Measurements from ENCODE around the gene TRIB2.

- TF ChIP-seq SIN3A (IDR thresholded peaks at IDR 0.05; ENCODE audit: borderline replicate concordance, low read depth, low read length) (no peak), POLR2AphosphoS5 (IDR thresholded peaks at IDR 0.05; ENCODE audit: low read depth, low read length) (no peak), TCF12 (IDR thresholded peaks at IDR 0.05) (no peak), TEAD4 (IDR thresholded peaks at IDR 0.05; ENCODE audit: borderline replicate concordance, insufficient read depth) (no peak), NRF1 (IDR thresholded peaks at IDR 0.05; ENCODE audit: low read depth, low read length) (no peak), YY1 (IDR thresholded peaks at IDR 0.05; ENCODE audit: low read depth) (no peak), RCOR1 (IDR thresholded peaks at IDR 0.05; ENCODE audit: low read length) (no peak), RFX5 (IDR thresholded peaks at IDR 0.05; ENCODE audit: low read length) (no peak), MAX (IDR thresholded peaks at IDR 0.05; ENCODE audit: low read depth) (no peak)
- TF ChIP-seq, protein P1, sequence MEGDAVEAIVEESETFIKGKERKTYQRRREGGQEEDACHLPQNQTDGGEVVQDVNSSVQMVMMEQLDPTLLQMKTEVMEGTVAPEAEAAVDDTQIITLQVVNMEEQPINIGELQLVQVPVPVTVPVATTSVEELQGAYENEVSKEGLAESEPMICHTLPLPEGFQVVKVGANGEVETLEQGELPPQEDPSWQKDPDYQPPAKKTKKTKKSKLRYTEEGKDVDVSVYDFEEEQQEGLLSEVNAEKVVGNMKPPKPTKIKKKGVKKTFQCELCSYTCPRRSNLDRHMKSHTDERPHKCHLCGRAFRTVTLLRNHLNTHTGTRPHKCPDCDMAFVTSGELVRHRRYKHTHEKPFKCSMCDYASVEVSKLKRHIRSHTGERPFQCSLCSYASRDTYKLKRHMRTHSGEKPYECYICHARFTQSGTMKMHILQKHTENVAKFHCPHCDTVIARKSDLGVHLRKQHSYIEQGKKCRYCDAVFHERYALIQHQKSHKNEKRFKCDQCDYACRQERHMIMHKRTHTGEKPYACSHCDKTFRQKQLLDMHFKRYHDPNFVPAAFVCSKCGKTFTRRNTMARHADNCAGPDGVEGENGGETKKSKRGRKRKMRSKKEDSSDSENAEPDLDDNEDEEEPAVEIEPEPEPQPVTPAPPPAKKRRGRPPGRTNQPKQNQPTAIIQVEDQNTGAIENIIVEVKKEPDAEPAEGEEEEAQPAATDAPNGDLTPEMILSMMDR (IDR thresholded peaks at IDR 0.05), result no peak
- TF ChIP-seq, protein P2, sequence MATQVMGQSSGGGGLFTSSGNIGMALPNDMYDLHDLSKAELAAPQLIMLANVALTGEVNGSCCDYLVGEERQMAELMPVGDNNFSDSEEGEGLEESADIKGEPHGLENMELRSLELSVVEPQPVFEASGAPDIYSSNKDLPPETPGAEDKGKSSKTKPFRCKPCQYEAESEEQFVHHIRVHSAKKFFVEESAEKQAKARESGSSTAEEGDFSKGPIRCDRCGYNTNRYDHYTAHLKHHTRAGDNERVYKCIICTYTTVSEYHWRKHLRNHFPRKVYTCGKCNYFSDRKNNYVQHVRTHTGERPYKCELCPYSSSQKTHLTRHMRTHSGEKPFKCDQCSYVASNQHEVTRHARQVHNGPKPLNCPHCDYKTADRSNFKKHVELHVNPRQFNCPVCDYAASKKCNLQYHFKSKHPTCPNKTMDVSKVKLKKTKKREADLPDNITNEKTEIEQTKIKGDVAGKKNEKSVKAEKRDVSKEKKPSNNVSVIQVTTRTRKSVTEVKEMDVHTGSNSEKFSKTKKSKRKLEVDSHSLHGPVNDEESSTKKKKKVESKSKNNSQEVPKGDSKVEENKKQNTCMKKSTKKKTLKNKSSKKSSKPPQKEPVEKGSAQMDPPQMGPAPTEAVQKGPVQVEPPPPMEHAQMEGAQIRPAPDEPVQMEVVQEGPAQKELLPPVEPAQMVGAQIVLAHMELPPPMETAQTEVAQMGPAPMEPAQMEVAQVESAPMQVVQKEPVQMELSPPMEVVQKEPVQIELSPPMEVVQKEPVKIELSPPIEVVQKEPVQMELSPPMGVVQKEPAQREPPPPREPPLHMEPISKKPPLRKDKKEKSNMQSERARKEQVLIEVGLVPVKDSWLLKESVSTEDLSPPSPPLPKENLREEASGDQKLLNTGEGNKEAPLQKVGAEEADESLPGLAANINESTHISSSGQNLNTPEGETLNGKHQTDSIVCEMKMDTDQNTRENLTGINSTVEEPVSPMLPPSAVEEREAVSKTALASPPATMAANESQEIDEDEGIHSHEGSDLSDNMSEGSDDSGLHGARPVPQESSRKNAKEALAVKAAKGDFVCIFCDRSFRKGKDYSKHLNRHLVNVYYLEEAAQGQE (IDR thresholded peaks at IDR 0.05; ENCODE audit: low read depth, low read length), result no peak
These were observed 20.6 kb downstream of the TRIB2 start for GRCh38 chr2:12737297-12737696.
